GM13976 (cell line): ENCODE data around the gene MED13L.
"Not testable (repeated sequence)": the region's sequence is repeated elsewhere in the genome, so short reads cannot be mapped to it uniquely, and the experiment has no call there.

Experiments used
- DNase-seq: peaks from one replicate; pipeline ENCODE4 v3.0.0; 2012; ENCODE audit warnings: low spot score
- CTCF ChIP-seq: IDR thresholded peaks from 2 replicates; pipeline ENCODE4 v1.5.1; 2012; ENCODE audit warnings: borderline replicate concordance, mild to moderate bottlenecking; ENCODE audit not compliant: insufficient read depth; ENCODE audit errors: extremely low read depth, missing control alignments, control extremely low read depth
- in situ Hi-C: fragments of 300-500 bp; cut with MboI; formaldehyde crosslinking; loops from one replicate; pipeline ENCODE4 v1.12.0; 2022; ENCODE audit warnings: low sequenced_read_pairs, mixed read lengths, inconsistent platforms; ENCODE audit not compliant: unreplicated experiment

The MED13L gene

DNA sequence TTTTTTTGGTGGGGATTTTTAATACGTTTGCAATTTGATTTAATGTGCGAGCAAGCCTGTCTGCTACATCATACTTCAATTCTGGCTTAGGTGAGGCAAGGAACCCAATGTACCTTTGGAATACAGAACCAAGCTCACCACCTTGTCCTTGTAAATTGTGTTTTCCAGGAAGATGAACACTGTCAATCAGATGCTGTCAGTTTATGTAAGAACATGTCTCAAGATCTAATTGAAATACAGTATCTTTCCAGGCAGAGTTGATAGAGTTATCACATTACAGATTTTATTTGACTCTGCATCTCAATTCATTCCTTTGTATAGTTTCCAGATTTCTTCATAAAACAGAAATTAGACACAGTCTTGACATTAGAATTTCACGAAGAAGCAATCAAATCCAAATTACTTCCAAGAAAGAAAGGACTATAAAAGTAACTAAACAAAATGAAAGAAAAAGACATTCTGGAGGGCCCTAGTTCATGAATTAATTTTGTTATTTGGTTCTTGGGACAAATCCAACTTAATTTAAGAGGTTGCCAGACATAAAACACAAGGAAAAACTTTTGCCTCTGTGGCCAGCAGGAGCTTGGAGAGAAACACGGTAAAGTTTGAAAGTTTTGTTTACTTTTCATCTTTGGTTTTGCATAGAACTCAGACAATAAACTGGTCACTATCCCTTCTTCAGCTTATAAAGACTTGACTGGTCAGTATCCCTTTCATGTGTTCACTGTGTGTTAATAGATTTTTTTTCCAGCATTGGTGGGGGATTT is 16.4 kb upstream of the MED13L start:
- TF ChIP-seq CTCF: no peak
- no peak for DNase-seq
- in situ Hi-C loops: no loop called here

- no peak for TF ChIP-seq CTCF
Measured at GRCh38 chr12:116291218-116291617, 13.7 kb upstream of the MED13L start.

GRCh38 chr12:116288735-116289134 is 11.2 kb upstream of the MED13L start:
- no peak for DNase-seq
- in situ Hi-C loops: no loop called here
- no peak for TF ChIP-seq CTCF

More at GRCh38 chr12:116291218-116291617, 13.7 kb upstream of the MED13L start:
- DNase-seq: no peak
- in situ Hi-C loops: no loop called here

GRCh38 chr12:116287842-116288301 is 10.4 kb upstream of the MED13L start:
- in situ Hi-C loops: no loop called here
- no peak for DNase-seq
- no peak for TF ChIP-seq CTCF

DNA sequence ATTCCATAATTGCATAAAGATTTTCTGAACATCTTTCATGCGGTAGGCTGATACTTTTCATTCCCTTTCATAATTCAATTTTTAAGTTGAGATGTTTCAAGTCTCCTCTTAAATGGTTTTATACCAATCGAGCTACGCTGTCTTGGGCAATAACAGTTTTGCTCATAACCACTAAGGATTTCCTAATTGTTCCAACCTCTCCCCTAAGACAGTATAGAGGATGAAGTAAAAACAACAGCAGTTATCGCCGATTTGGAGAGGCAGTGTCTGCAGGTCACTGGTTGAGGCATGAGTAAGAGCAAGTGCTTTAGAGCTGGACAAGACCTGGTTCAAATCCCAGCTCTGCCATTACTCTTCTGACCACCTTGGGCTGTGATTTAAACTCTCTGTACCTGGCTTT is 6.9 kb upstream of the MED13L start:
- in situ Hi-C loops: no loop called here
- no peak for TF ChIP-seq CTCF
- DNase-seq: no peak

- in situ Hi-C loops, DNase-seq: not testable (repeated sequence)
Measured at GRCh38 chr12:116283881-116284280, 6.4 kb upstream of the MED13L start.
